GM18511 (cell line): ENCODE measurements around the gene GPR18.
A peak's percentile ranks its signal among the peaks of the same experiment; 100 is the strongest.
"Not testable (repeated sequence)": the region's sequence is repeated elsewhere in the genome, so short reads cannot be mapped to it uniquely, and the experiment has no call there.

Experiments
- ATAC-seq: cut with Tn5 transposase; IDR thresholded peaks from one replicate; pipeline ENCODE4 v1.9.1; 2021; ENCODE audit warnings: mild to moderate bottlenecking, moderate library complexity; ENCODE audit not compliant: unreplicated experiment

GPR18 gene

DNA sequence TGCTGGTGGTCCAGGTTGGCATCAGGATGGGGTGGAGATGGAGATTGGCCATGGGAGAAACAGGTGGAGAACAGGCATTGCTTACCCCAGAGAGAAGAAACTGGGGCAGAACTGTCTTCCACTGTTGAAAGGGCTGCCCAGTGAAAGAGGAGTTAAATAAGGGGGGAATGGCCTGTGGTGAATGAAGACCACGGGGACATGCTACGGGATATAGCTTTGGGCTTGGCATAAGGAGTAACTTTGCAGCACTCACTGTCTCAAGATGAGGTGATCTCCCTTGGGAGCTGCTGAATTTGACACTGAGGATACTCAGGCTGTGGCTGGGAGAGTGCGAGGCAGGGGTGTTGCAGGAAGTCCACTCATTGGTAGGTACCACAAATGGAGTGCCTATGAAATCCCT, 10.6 kb upstream of the GPR18 start:
- ATAC-seq, result no peak

DNA sequence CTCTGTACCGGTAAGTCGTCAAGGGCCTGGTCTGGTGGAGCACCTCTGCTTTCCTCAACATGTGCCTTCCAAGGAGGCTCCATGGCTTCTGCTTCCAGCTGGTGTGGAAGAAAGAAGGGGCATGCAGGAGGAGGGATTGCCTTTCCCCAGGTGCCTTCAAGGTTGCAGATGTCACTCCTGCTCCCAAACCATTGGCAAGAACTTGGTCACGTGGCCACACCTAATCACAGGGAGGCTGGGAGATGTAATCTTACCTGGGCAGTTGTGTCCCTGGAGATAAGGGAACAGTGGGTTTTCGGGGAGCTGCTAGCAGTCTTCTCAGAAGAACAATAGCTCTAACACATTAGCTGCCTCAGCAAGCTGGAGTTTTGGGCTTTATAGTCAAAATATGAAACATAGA, 9.7 kb upstream of the GPR18 start:
- ATAC-seq, result no peak

DNA sequence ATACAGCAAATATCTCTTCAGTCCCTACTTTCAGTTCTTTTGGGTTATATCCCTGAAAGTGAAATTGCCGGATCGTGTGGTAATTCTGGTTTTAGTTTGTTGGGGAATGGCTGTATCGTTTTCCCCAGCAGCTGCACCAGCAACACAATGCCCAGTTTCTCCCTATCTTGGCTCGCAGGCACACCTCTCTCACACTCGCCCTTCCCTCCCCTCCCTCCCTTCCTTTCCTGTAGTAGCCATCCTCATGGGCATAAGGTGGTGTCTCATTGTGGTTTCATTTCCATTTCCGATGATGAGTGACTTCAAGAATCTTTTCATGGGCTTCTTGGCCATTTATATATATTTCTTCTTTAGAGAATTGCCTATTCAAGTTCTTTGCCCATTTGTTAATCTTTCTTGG, 8.6 kb upstream of the GPR18 start:
- no peak for ATAC-seq

DNA sequence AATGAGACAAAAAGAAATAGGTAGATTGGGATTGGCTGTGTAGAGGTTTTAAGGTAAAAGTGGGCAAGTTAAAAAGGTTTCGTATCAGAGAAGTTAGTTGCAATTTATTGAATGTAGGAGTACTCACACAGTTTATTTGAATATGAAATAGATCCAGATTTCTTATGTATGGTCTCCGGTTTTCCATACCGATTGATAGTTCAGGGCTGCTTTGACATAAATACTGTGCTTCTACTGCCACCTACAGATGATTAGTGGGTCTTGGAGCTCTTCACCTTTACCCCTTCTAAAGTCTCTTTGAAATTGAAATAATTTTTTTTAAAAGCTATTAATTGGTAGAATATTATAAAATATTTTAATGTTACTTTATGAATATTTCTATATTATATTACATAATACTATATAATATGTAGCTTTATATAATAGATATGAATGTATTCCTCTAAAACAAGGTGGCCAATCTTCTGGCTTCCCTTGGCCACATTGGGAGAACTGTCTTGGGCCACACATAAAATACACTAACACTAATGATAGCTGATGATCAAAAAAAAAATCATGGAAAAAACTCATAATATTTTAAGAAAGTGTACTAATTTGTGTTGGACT, 7.7 kb upstream of the GPR18 start:
- no peak for ATAC-seq

DNA sequence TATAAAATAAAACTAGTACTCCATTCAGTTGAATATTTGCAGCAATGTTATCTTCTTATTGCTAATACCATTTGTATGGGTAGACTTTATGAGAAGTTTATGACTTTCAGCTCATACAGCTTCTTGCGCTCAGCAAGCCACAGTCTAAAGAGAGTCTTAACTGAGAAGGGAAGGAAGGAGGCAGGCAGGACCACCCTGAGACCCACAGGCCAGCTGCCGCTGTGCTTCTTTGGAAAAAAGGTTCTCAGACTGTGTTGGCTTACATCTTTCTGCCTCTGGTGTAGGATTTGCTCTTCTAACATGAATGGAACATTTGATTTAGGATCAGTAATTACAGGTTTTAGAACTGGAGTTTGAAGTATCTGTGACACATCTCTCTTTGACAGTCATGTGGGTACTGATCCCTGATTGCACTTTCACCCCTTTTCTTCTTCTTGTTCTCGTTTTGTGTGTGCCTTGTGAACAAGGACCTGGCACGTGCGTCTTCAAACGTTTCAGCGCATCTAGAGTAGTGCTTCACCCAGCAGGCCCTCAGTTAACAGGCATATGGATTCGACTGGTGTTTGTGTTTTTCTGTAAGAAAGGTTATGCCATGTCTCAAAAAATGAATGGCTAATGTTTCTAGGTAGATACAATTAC, 7.1 kb upstream of the GPR18 start:
- ATAC-seq, result no peak

DNA sequence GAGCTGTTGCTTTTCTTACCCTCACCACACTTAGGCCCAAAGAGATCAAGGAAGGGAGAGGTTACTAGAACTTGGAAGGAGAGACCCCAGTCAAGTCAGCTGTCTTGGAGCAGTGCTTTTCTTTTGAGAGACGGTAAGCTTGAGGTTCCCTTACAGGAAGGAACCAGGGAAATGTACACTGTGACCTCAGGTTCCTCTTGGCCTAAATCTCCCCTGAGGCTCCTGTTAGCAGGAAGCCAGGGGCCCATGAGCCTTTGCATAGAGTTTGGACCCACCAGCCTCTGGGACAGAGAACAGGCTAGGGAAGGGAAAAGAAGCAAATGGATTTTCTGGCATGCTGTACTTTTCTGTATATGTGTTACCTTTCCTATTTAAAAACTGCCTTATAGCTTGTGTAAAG, 5.9 kb upstream of the GPR18 start:
- ATAC-seq, result no peak

DNA sequence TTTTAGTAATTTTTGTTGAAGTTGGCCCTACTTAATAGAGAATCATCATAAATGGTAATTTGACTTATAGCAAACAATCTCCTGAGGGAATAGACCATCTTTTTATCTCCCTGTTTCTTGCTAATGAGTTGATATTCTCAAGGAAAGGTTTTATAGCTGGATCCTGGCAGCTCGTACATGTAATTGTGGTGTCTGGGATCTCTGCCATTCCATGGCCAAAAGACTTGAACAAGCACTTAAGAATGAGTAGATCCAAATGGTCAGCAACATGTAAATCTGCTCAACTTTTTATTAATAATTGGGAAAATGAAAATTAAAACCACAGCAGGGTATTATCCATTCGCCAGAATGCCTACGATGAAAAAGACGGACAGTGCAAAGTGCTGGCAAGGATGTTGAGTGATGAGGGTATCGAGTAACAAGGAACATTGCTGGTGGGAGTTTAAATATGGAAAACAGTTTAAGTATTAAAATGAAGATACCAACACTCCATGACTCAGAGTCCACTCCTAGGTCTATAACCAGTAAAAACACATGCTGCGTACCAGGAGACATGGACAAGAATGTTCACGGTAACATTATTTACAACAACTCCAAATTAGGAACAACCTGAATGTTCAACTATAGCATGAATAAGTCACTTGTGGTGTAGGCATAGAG, 5.1 kb upstream of the GPR18 start:
- ATAC-seq, result no peak

DNA sequence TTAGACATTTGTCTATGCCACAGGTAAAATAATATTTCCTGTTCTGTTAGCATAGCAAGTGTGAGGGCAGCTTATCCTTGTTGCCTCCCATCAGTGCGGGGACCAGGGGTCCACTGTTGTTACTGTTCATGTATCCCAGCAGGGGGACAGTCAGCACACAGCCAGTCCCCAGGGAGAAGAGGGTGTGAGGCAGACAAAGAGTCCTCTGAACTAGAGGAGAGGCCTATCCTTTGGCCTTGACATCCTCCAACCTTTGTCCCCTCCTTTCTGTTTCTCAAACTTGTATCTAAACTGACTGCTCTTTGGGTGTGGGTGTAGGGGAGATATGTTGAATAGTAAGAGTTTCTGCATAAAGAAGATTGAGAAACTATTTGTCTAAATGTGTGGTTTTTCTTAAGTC, 2.9 kb upstream of the GPR18 start:
- ATAC-seq, result no peak

DNA sequence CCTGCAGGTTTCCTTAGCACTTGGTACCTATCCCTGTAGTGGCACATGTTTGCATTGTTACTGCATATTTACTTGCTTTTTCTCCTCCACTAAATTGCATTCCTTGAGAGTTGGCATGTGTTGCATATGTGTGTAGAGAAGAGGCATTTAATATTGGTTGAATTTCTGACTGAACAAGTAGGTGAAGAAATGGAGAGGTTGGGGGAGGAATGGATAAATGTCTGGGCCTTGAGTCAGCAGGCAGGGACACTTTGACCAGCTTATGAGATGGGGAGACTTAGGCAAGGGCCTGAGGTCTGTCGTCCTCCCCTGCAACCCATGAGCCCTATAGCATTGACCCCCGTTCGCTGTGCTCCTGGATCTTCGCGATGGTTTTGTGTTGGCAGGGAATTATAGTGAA, 2.0 kb upstream of the GPR18 start:
- no peak for ATAC-seq

DNA sequence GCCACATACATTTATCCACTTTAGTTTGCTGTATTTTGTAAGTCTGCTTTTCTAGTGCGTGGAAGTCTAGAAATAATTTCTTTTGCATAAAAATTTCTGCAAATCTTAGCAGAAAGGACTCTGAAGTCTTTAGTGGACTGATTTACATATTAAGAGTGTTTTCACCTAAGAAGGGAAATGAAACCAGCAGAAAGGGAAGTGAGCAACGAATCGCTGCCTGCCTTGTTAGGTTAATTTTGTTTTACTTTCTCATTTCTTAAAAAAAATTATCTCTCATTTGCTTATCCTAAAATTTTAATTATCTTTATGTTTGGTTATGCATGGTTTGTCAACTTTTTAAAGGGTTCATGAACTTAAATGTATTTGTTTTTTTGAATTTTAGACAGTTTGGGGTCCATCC, 767 bp upstream of the GPR18 start:
- peak; percentile 74 for ATAC-seq

DNA sequence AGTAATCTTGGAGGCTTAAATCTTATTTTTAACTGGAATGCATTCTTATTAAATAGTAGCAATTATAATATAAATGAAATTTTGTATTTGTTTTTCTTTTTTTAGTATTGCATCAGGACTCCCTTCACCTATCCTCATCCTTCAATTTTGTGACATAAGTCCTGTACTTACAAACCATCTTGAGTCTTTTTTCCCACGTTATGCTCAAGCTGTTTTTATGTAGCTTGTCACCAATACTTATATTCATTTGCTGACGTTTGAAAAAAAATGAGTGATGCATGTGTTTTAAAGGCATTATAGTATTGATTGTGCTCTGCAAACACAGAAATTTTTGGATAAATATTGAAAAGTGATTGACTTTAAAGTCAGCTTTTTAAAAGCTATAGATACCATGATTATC, 888 bp downstream of the GPR18 start:
- no peak for ATAC-seq

DNA sequence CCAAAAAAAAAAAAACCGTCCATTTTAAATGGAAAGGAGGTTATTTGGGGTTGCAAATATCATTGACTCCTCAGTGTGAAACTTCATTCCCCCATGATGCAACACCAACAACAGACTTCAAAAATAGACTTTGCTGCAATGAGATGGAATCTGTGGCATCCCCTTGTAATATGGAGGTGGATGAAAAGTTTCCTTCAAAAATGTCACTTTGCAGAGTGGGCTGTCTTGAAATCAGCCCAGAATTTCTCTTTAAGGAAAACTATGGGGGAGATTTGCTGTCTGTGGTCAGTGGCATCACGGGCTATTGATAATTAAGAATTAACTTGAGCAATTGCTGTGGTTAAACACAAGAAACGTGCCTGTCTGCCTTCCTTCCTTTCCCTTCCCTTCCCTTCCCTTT, 1.5 kb downstream of the GPR18 start:
- no peak for ATAC-seq

DNA sequence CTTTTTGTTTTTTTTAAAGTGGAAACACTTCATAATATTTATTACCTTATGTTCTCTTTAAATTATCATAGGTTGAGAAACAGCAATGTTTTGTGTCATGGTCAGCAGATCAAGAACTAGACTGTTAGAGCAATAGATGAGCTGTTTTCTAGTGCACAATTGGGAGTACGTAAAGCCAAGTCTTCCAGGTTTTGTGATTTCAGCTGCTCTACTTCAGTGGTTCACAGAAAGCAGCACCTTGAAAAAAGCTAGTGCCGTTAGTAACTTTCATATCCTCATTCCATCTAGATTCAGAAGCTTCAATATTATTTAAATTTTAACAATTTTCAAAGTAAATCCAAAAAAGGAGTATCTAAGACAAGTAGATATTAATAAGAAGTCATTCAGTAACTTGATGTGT, 1.9 kb downstream of the GPR18 start:
- ATAC-seq, result no peak

DNA sequence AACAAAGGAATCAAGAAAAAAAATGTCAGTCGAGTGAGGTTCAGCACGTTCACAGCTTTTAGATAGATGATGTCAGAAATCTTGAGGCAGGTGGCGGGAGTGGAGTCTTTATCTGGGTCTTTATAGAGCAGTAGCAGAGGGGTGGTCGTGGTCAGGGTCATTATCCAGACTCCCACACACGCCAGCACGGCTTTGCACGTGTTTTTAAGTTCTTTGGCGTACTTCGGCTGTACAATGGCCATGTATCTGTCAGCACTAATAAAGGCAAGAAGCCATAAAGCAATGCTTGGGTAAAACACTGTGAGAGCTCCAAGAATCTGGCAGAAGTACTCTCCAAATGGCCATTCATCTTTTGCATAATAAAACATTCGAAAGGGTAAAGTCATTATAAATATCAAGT, 2.9 kb downstream of the GPR18 start:
- no peak for ATAC-seq

DNA sequence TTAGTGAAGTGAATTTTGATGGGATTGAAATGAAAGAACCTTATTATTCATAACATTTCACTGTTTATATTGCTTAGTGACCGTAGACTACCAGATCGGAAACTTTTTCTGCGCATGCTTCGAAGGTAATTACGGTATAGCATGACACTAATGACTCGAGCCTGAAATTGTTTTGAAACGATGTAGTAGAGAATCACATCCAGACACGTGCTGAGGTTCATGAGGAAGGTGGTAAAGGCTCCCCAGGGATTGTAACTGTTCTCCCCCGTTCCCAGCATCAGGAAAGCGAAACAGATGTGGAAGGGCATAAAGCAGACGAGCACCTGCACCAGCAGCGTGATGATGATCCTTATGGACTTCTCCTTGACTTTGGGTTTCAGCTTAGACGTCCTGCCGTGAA, 3.3 kb downstream of the GPR18 start:
- ATAC-seq, result no peak

DNA sequence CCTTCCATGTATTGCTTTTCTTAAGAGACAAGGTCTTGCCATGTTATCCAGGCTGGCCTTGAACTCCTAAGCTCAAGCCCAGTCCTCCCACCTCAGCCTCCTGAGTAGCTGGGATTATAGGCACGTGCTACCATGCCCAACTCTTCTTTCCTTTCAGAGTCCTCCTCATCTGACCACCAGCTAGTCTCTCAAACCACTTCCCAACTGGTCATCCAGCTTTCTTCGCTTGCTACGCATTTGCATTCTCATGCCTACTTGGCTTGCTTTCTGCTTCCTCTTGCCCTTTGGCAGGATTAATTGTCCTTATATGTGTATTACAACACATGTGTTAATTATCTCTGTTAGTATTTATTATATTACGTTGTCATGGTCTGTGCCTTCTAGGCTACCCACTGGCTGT, 6.3 kb downstream of the GPR18 start:
- no peak for ATAC-seq

DNA sequence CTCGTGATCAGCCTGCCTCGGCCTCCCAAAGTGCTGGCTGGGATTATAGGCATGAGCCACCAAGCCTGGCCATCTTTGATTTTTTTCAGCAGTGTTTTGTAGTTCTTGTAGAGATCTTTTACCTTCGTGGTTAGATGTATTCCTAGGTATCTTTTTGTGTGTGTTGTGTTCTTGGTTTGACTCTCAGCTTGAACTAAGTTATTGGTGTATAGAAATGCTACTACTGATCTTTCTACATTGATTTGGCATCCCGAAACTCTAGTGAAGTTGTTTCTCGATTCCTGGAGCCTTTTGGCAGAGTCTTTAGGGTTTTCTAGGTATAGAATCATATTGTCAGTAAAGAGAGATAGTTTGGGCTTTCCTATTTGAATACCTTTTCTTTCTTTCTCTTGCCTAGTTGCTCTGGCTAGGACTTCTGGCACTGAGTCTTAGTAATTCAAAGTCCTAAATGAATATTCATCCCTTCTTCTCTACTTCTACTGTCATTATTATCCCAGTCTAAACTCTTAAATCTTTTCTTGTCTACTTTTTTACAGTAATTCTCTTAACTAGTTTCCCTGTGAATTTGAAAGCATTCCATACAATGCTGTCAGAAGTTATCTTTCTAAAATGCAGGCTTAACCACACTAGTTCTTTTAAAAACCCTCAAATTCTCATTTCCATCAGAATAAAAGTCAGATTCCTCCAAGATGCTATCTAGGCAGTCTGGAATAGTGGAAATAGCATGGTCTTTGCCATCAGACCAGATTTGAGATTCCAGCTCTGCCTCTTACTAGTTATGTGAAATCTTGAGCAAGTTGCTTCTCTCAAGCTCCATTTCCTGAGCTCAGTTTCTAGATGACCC, 7.0 kb downstream of the GPR18 start:
- no peak for ATAC-seq

DNA sequence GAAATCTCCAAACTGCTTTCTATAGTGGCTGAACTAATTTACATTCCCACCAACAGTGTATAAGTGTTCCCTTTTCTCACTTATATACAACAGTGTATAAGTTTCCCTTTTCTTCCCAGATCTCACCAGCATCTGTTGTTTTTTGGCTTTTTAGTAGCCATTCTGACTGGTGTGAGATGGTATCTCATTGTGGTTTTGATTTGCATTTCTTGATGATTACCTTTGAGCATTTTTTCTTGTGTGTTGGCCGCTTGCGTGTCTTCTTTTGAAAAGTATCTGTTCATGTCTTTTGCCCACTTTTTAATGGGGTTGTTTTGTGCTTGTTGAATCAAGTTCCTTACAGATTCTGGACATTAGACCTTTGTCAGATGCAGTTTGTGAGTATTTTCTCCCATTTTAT, 8.6 kb downstream of the GPR18 start:
- not testable (repeated sequence) for ATAC-seq

DNA sequence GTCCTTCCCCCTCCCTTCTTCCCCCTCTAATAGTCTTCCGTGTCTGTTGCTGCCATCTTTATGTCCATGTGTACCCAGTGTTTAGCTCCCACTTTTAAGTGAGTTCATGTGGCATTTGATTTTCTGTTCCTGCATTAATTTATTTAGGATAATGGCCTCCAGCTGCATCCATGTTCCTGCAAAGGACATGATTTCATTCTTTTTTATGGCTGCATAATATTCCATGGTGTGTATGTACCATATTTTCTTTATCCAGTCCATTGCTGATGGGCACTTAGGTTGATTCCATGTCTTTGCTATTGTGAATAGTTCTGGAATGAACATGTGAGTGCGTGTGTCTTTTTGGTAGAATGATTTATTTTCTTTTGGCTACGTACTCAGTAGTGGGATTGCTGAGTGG, 9.0 kb downstream of the GPR18 start:
- not testable (repeated sequence) for ATAC-seq

DNA sequence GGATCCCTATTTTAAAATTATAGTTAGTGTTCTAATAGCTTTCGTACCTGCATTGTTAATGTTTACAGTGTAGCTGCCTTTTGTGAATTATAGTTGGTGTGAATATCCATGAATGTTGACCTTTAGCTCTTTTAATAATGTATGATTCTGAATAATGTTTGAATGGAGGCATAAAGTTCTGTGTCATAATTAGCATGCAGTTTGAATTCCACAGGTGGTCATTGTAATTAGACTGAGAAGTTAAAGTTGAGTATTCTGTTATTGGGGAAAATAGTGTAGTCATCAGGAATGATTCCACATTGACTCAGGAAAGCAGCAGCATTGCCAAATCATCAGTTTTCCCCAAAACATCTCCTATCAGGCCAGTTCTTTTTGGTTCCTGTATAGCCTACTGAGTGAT, 12.1 kb downstream of the GPR18 start:
- no peak for ATAC-seq

DNA sequence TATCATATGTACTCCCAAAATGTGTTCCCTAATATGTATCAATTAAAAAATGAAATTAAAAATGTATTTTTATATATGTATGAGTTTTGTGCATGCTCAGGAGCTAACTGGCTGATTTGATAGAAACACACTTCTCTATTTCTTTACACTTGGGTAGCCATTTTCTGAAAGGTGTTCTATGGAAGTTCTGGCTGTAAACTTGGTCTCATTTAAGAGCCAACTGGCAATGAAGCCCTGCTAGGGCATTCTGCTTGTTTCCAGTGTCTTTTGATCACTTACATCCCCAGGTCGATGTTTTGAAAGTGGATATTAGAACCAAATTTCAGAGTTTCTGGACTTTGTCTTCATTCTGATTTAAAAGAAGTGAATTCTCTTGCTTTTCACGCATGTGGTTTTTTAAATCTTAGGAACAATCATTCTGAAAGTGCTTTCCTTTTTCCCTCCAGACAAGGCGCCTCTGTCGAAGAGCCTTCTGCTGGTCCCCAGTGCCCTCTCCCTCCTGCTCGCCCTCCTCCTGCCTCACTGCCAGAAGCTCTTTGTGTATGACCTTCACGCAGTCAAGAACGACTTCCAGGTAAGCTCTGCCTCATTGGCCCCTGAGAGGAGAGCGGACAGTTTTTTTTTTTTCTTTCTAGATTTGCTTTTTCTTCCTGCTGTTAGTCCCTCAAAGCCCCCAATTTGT, 20.1 kb downstream of the GPR18 start:
- ATAC-seq, result peak; percentile 86
